Kidney (tissue), 14 donors: ENCODE results near the gene OR8G1. TPM values are rescaled to one million over a fixed set of nuclear protein-coding genes. Genes with fewer than 3 reads are reported as not detected.
"Not testable (repeated sequence)": the region's sequence is repeated elsewhere in the genome, so short reads cannot be mapped to it uniquely, and the experiment has no call there.

ENCODE experiments used
- DNase-seq, 5 donors: peaks; one replicate each; pipeline ENCODE4 v3.0.0-alpha.2; 2013 to 2020
- FAIRE-seq: peaks from 2 replicates; lab custom pipeline; 2012; peaks lifted over from hg19 to GRCh38; lab: Jason Lieb, UNC
- H3K27ac ChIP-seq, 2 donors: one replicate each; pipeline ENCODE4 v1.7.0; 2013; ENCODE audit warnings: low read depth in 2 of 2, low read length in 2 of 2, inconsistent platforms in 1 of 2
- H3K27me3 ChIP-seq: one replicate; pipeline ENCODE4 v1.7.1; 2013; ENCODE audit warnings: low read length, inconsistent platforms; ENCODE audit not compliant: control insufficient read depth, insufficient read depth
- H3K36me3 ChIP-seq, 3 donors: one replicate each; pipeline versions ENCODE4 v1.7.0 to v1.7.1; 2013; ENCODE audit warnings: low read length in 3 of 3, control low read depth in 1 of 3, inconsistent platforms in 1 of 3; ENCODE audit not compliant: insufficient read depth in 3 of 3, control insufficient read depth in 2 of 3
- H3K4me1 ChIP-seq, 3 donors: one replicate each; pipeline versions ENCODE4 v1.7.0 to v1.7.1; 2013; ENCODE audit warnings: low read length in 3 of 3, inconsistent platforms in 1 of 3, low read depth in 1 of 3; ENCODE audit not compliant: control insufficient read depth in 2 of 3, insufficient read depth in 2 of 3
- H3K4me3 ChIP-seq, 3 donors: one replicate each; pipeline versions ENCODE4 v1.7.0 to v1.8.1; 2013; ENCODE audit warnings: low read length in 3 of 3, control low read depth in 1 of 3, inconsistent platforms in 1 of 3
- H3K9ac ChIP-seq, 3 donors: one replicate each; pipeline versions ENCODE4 v1.7.0 to v1.7.1; 2013; ENCODE audit warnings: low read length in 3 of 3, control low read depth in 1 of 3, inconsistent platforms in 1 of 3
- H3K9me3 ChIP-seq, 3 donors: one replicate each; pipeline versions ENCODE4 v1.7.0 to v1.7.1; 2013; ENCODE audit warnings: low read length in 3 of 3, control low read depth in 1 of 3, inconsistent platforms in 1 of 3; ENCODE audit not compliant: control insufficient read depth in 2 of 3, insufficient read depth in 1 of 3
- intact Hi-C: fragments of 100-400 bp; cut with DNase I; formaldehyde crosslinking; loops from one replicate; pipeline ENCODE4 v1.11.1; 2022
- polyA plus RNA-seq: library from polyadenylated mRNA; stranded (reverse); fragments of 350-450 nt; fragmentation: Illumina TruSeq; extraction: RNeasy Lipid Tissue Mini Kit (QIAGEN cat#74804); gene quantifications from one replicate; pipeline ENCODE4 v1.2.3, GENCODE V29; 2014; ENCODE audit warnings: low read depth, low replicate concordance; ENCODE audit not compliant: insufficient read depth
- total RNA-seq: library from RNA; stranded (reverse); fragmentation: NEBNext Ultra II Directional; extraction: Animal tissue kit (Norgen Biotek cat#: 25700); gene quantifications from one replicate; pipeline ENCODE4 v1.2.1, GENCODE V29; 2021
- TF ChIP-seq, protein P1 (sequence below): IDR thresholded peaks from 3 replicates; pipeline ENCODE4 v1.5.1; 2012; ENCODE audit warnings: mild to moderate bottlenecking, moderate library complexity, borderline replicate concordance; ENCODE audit not compliant: insufficient read depth; ENCODE audit errors: extremely low read depth
- donor health status: control.
- donor health status: control.
- donor health status: control.
- donor health status: control.
- donor health status: control.
- donor health status: DM: yes; HTN: yes; CAD: no.
- donor health status: Normal renal cell carcinoma (clear cell type).

Gene OR8G1
- total and polyA plus RNA-seq, 2 donors from 2014 or later = not detected

DNA sequence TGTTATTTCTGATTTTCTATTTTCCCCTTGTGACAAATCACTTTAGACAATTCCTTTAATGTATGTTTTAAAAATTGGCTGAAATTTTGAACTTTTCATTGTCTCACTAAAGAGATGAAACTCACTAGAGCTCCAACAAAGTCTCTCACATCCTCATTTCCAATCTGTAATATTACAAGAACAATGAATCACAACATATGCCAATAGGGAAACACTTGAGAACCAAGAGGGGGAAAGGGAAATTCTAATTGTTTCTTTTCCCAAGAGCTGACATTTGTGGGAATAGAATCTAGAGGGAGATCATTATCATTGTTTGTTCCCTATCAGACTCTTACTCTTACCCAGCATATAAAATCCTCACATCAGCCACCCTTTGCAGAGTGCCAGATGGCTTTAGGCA lies 29.6 kb upstream of the OR8G1 start:
- no peak for DNase-seq
- no peaks in the 10 kb centered on the region for H3K4me1 ChIP-seq
- no peak overlapping the region for H3K9ac ChIP-seq
- intact Hi-C loops = no loop called here
- no peak overlapping the region for H3K27ac ChIP-seq
- H3K4me3 ChIP-seq = no peak overlapping the region
- H3K9me3 ChIP-seq = no peaks in the 10 kb centered on the region
- TF ChIP-seq, protein P1, sequence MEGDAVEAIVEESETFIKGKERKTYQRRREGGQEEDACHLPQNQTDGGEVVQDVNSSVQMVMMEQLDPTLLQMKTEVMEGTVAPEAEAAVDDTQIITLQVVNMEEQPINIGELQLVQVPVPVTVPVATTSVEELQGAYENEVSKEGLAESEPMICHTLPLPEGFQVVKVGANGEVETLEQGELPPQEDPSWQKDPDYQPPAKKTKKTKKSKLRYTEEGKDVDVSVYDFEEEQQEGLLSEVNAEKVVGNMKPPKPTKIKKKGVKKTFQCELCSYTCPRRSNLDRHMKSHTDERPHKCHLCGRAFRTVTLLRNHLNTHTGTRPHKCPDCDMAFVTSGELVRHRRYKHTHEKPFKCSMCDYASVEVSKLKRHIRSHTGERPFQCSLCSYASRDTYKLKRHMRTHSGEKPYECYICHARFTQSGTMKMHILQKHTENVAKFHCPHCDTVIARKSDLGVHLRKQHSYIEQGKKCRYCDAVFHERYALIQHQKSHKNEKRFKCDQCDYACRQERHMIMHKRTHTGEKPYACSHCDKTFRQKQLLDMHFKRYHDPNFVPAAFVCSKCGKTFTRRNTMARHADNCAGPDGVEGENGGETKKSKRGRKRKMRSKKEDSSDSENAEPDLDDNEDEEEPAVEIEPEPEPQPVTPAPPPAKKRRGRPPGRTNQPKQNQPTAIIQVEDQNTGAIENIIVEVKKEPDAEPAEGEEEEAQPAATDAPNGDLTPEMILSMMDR = no peak
- H3K27me3 ChIP-seq = no peaks in the 10 kb centered on the region
- FAIRE-seq = no peak
- no peaks in the 10 kb centered on the region for H3K36me3 ChIP-seq

DNA sequence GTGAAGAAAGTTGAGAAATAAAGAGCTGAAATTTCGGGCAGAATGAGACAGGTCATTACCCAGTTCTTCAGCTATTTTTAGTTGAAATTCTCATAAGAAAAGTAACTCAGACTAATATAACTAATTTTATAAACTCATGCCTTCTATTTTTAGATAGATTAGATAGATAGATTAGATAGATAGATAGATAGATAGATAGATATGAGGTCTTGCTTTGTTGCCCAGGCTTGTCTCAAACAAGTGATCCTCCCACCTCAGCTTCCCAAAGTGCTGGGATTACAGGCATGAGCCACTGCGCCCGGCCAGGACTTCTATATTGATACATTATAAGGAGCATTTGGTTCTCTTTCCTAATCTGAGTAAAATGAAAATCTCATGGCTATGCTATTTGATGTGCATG lies 26.9 kb upstream of the OR8G1 start:
- Histone ChIP-seq H3K9ac (no peak overlapping the region), H3K4me3 (no peak overlapping the region), H3K27ac (no peak overlapping the region), H3K36me3 (no peaks in the 10 kb centered on the region), H3K27me3 (no peaks in the 10 kb centered on the region), H3K4me1 (no peaks in the 10 kb centered on the region), H3K9me3 (no peaks in the 10 kb centered on the region)
- TF ChIP-seq, protein P1 = no peak
- FAIRE-seq (no peak), DNase-seq (no peak)
- intact Hi-C loops = no loop called here

DNA sequence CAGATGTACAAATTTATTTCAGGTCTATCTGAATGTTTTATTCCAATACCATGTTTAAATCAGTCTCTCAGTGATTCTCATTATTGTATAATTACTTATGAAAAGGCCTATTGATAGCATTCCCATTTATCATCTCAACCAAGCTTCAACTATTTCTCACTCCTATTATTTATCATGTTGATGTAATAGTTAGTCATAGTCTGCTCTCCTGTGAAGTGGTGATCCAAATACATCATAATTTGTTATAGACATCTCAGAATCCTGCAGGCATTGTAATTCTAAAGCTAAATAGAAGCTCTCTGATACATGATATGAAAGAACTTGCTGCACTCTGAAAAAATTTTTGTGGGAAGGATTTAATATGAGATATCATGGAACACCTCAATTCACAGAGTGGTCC lies 21.8 kb upstream of the OR8G1 start:
- Histone ChIP-seq H3K9ac (no peak overlapping the region), H3K4me1 (no peaks in the 10 kb centered on the region), H3K27me3 (no peaks in the 10 kb centered on the region), H3K27ac (no peak overlapping the region), H3K36me3 (no peaks in the 10 kb centered on the region), H3K9me3 (no peaks in the 10 kb centered on the region), H3K4me3 (no peak overlapping the region)
- intact Hi-C loops = no loop called here
- DNase-seq = no peak
- TF ChIP-seq, protein P1 = no peak
- FAIRE-seq = no peak

DNA sequence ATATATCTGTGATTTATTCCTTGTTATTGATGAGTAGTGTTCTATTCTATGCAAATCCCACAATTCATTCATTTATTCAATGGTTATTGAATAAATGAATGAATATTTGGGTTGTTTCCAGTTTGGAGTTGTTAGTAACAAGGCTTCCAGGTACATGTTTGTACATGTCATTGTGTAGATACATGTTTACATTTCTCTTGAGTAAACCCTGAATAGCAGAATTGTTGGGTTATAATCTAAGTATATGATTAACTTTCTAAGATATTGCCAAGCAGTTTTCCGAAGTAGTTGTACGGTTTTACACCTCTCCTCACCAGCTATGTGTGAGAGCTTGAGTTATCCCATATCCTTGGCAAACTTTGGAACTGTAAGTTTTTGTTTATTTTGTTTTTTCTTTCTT lies 18.5 kb upstream of the OR8G1 start:
- intact Hi-C loops = no loop called here
- no peak overlapping the region for H3K4me3 ChIP-seq
- H3K27me3 ChIP-seq = no peaks in the 10 kb centered on the region
- no peak for DNase-seq
- no peaks in the 10 kb centered on the region for H3K4me1 ChIP-seq
- H3K9me3 ChIP-seq = no peaks in the 10 kb centered on the region
- H3K27ac ChIP-seq = no peak overlapping the region
- TF ChIP-seq, protein P1 = no peak
- no peaks in the 10 kb centered on the region for H3K36me3 ChIP-seq
- FAIRE-seq = no peak
- no peak overlapping the region for H3K9ac ChIP-seq

DNA sequence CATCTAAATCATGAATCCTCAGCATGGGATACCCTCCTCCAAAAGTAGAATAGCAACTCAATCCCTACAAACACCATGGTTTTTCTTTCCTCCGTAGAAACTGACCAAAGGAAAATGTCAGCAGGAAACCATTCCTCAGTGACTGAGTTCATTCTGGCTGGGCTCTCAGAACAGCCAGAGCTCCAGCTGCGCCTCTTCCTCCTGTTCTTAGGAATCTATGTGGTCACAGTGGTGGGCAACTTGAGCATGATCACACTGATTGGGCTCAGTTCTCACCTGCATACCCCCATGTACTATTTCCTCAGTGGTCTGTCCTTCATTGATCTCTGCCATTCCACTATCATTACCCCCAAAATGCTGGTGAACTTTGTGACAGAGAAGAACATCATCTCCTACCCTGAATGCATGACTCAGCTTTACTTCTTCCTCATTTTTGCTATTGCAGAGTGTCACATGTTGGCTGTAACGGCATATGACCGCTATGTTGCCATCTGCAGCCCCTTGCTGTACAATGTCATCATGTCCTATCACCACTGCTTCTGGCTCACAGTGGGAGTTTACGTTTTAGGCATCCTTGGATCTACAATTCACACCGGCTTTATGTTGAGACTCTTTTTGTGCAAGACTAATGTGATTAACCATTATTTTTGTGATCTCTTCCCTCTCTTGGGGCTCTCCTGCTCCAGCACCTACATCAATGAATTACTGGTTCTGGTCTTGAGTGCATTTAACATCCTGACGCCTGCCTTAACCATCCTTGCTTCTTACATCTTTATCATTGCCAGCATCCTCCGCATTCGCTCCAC lies 16.1 kb upstream of the OR8G1 start:
- H3K4me3 ChIP-seq, H3K9ac ChIP-seq, H3K27ac ChIP-seq, H3K9me3 ChIP-seq, H3K36me3 ChIP-seq, H3K4me1 ChIP-seq, intact Hi-C loops, H3K27me3 ChIP-seq, DNase-seq, FAIRE-seq: not testable (repeated sequence)
